ENCODE measurements around the gene MARCHF9. TPM values are rescaled to one million over a fixed set of nuclear protein-coding genes. Genes with fewer than 3 reads are reported as not detected.

Gene MARCHF9
- total RNA-seq, 1 donor from 2014 or later: 13.1 TPM

DNA sequence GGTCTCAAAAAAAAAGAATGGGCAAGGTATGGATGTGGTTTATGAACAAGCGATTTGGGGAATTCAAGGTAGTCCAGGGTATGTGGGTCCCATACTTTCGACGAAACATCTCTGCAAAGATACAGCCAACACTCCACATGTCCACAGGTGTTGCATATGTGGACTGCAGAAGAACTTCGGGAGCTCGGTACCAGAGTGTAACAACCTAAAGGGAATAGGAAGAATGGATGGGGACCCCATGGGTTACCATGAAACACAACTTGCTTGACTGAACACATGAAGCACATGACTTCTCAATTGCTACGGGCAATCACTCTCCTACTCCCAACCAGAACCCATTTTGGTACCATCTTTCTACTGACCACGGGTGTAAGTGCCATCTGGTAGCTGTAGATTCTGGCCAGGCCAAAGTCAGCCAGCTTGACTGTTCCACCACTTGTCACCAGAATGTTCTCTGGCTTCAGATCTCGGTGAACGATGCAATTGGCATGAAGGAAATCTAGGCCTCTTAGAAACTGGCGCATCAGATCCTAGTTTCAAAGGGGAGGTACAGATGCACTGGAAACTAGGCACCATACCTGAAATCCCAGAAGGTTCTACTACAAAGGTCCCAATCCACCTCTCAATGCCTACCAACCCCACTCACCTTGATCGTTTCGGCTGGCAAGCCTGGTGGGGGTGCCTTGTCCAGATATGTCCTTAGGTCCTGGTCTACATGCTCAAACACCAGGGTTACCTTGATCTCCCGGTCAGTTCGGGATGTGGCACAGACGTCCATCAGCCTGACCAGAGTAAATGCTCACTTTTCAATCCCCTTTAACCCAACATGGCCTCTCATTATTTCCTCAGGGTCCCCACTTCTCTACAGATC lies 4.1 kb upstream of the MARCHF9 start:
- intact Hi-C loops (cut with DNase I): no loop called here
- DNase-seq (ENCODE audit: low spot score): no peak

GRCh38 chr12:57751432-57751787 lies 3.5 kb upstream of the MARCHF9 start:
- intact Hi-C loops (cut with DNase I): no loop called here
- DNase-seq (ENCODE audit: low spot score): no peak

DNA sequence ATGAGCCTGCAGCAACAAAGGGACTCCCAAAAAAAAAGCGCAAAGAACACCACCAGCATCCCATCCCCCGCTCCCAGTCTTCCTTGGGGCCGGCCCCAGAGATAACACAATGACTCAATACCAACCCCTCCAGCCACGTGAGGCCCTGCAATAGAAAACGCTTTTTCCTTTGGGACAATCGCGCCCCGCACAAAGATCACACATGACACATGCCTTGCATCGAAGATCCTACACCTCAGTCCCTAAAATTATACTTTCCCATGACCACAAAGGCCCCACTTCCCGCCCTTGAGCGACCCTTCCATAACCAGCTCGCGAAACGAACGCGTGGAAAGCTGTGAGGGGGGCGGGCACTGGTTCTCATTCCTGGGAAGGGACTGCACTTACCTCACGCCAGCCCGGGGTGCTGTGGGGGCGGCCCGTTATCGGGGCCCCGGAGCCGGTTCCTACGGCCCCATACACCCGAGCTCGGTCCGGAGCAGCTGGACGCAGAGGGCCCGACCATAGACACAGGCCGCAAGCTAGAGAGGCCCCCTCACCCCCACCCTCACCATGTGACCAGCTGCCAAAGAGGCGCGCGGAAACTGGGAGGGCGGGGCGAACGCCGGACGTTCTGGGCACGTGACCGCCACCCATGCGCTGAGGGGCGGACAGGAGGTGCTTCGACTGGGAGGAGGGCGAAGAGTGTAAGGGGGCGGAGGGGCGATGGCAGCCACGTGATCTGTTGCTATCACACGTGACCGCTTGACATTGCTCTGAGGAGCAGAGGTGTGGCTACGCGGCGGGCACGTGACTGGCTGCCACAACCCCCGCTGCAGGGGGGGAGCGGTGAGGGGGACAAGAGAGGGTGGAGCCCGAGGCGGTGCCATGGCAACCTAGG lies 2.9 kb upstream of the MARCHF9 start, which contains the start of gene CDK4:
Gene CDK4 (minus strand): TSS at position 523 of the 880 bp plus-strand sequence. CDS start 593 bp downstream, outside the sequence.
- peak; percentile 99 for DNase-seq (ENCODE audit: low spot score)
- intact Hi-C loops (cut with DNase I): loop anchor here (2.0 kb wide), 1 partner anchor 19 kb away; no protein-coding TSS in a partner anchor

DNA sequence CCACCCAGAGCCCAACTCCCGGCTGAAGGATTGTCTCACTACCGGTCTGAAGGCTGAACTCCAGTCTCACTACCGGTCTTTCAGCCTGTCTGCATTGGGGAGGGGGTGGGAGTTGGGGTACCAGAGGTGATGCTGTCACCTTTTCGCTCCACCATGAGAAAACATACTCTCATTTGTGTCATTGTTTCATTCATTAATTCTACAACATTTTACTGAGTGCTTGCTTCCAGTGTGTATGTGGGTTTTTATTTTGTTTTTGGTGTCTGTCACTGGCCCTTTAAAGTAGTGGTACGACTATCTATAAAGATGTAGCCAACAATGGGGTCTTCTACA lies 2.3 kb upstream of the MARCHF9 start:
- DNase-seq (ENCODE audit: low spot score): no peak
- intact Hi-C loops (cut with DNase I): loop anchor here (2.0 kb wide), 1 partner anchor 18 kb away; no protein-coding TSS in a partner anchor

- DNase-seq (ENCODE audit: low spot score): no peak
- intact Hi-C loops (cut with DNase I): loop anchor here (2.0 kb wide), 1 partner anchor 17 kb away; no protein-coding TSS in a partner anchor
These were observed 1.1 kb upstream of the MARCHF9 start for GRCh38 chr12:57753756-57754337.

GRCh38 chr12:57755194-57755453 lies 221 bp downstream of the MARCHF9 start:
- DNase-seq (ENCODE audit: low spot score): no peak
- intact Hi-C loops (cut with DNase I): no loop called here

GRCh38 chr12:57755454-57756372 lies 810 bp downstream of the MARCHF9 start:
- intact Hi-C loops (cut with DNase I): no loop called here
- peak; percentile 76 for DNase-seq (ENCODE audit: low spot score)

DNA sequence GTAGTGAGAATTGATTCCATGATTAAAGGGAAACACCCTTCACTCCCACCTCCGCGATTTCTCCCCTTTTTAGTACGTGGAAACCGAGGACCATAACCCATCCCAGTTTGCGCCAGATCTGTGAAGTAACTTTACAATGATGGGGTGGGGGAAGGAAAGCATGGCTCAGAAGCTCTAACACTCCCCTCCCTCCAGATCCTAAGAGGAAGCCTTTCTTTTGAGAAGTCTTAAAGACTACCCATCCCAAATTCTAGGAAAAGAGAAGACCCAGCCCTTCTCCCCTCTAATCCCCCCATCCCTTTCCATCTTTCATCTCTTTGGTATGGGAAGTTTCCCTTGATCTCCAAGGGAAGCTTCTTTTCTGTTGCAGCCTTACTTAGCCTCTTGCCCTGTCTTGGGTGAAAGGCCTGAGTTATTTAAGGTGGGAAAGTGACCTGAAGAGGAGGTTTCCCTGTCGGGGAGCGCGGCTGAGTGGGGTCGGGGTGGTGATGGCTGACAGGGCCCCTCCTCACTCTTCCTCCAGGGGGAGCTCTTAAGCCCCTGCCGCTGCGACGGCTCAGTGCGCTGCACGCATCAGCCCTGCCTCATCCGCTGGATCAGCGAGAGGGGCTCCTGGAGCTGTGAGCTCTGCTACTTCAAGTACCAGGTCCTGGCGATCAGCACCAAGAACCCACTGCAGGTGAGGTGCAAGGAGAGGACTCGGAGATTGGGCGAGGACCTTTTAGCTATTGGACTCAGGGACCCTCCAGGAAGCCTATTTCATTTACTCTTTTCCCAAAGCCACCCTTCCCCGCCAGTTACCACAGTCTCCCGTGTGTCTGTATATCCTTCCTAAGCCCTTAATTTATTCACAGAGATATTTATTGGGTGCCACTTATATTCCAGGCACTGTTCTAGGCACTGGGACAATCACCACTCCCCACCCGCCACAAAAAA lies 1.8 kb downstream of the MARCHF9 start:
- intact Hi-C loops (cut with DNase I): no loop called here
- no peak for DNase-seq (ENCODE audit: low spot score)

GRCh38 chr12:57757771-57758170 lies 2.9 kb downstream of the MARCHF9 start:
- DNase-seq (ENCODE audit: low spot score): no peak
- intact Hi-C loops (cut with DNase I): no loop called here

DNA sequence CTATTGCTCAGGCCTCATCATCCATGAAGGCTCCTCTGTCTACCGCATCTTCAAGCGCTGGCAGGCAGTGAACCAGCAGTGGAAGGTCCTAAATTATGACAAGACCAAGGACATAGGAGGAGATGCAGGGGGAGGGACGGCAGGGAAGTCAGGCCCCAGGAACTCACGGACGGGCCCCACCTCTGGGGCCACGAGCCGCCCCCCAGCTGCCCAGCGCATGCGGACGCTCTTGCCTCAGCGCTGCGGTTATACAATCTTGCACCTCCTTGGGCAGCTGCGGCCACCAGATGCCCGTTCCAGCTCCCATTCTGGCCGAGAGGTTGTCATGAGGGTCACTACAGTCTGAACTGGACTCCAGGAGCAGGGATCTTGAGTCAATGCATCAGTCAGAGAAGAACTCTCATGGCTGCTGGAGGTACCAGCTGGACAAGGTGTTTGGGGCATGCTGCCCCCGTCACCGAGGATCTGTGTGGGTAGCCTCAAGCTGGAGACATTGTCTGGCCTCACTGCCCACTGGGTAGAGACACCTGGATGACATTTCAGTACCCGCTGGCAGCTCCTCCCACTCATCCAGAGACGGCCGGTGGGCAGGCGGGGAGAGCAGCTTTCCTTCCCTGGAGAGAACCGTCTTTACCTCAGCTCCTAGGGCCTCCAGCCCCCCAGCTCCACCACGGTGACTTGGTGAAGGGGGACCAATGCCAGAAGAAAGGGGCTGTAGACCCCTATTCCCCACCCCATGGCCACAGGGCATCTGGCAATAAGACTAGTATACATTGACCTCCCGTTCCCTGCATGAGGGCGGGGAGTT lies 3.9 kb downstream of the MARCHF9 start:
- DNase-seq (ENCODE audit: low spot score): no peak
- intact Hi-C loops (cut with DNase I): no loop called here

- intact Hi-C loops (cut with DNase I): no loop called here
These were observed 4.6 kb downstream of the MARCHF9 start for GRCh38 chr12:57759360-57759980.

DNA sequence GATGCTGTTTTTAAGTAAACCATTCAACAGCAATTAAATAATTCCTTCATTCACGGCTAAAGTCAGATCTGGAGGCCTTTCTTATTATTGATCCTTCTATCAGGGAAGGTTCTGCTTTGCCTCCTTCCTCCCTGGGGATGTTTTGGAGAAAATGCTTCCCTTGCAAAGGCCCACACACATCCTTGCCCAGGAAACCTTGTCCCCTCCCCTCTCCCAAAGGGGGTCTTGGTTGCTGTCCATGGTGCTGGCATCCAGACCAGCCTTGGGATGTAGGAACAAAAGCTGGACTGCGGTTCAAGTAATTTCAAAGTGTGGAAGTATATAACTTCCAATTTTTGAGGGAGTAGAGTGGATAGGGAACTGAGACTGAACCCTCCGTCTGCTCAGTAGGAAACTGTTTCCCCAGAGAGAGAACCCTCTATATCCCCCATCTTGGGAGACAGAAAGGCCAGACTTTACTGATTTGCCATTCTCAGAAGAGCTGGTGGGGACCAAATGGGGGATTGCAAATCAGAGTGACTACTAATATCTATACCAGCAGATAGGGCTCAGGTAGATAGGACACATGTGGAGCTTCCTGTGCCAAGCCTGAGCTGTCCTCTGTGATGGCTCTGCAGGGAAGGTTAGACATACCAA lies 5.6 kb downstream of the MARCHF9 start:
- intact Hi-C loops (cut with DNase I): no loop called here

More at GRCh38 chr12:57759360-57759980, 4.6 kb downstream of the MARCHF9 start:
- no peak for DNase-seq (ENCODE audit: low spot score)

DNA sequence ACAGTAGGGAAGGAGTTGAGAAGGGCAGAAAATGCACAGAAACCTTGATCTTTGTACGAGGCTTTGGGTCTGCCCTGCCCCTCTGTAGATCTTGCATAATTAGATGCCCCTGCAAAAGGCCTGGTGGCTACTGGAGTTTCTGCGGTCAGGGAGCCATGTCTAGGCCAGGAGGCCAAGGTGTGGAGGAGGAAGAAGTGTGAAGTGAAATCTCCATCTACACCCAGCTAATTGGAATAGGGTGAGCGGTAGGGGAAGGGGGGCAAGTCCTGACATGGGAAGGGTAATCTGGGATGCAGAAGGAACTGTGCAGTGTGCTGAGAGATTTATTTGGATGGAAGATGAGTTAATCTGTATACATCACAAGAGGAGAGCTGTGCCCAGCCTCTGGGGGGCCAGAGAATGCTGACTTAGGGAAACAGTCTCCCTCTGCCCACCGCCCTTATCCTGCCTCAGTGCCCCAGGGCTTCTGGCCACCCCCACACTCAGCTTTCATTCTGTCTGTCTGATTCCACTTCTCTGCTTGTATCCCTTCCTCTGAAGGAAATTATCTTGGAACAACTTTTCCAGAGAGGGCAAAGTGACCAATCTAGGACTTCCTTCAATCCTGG lies 6.6 kb downstream of the MARCHF9 start:
- DNase-seq (ENCODE audit: low spot score): no peak
- intact Hi-C loops (cut with DNase I): no loop called here

More for the DNA sequence above, 5.6 kb downstream of the MARCHF9 start:
- no peak for DNase-seq (ENCODE audit: low spot score)

DNA sequence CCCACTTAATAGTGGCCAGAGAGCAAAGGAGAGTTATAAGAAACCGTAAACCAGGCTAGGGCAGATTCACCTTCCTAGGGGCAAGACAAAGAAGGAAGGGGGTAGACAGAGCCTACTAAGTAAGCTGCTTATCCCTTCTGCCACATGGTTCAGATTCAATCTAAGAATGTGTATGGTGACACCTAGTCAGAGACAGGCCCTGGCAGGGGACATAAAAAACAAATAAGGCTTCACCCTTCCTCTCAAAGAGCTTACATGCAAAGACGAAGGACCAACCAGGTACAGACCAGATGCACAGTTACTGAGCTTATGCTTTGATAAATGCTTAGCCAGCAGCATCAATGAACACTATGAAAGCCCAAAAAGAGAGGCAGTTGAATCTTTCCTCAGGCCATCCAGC lies 7.6 kb downstream of the MARCHF9 start:
- DNase-seq (ENCODE audit: low spot score): no peak
- intact Hi-C loops (cut with DNase I): no loop called here

DNA sequence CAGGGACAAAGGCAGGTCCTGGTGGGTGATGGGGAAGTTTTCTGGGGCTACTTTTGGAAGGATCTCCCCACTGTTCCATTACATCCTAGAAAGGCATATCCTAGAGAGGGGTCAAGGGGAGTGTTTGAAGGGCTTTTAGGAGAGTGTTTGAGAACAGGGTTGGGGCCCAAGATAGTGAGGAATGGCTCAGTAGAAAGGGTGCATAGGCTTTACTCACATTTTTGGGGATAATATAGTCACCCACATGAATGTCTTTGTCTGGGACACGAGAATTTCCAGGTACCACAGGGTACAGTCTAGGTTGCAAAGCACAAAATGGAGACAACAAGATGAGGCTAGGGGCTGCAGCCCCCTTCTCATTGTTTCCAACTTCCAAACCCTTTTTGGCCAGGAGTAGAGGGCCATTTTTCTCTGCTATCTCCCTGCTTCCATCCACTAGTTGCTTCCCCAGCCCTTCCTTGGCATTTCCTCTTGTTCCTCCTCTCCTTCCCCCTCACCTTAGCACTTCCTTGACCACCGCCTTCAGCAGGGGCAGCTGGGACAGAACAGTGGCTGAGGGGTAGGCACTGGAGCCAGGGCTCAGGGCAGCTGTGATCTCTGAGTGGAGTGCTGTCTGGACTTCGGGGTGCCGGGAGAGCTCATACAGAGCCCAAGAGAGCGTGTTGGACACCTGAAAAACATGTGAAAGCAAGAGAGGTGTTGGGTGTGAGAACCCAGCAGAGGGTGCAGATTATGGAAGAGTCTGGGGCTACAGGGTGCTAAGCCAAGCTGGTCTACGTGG lies 9.2 kb downstream of the MARCHF9 start:
- intact Hi-C loops (cut with DNase I): no loop called here

More for the DNA sequence above, 9.2 kb downstream of the MARCHF9 start:
- no peak for DNase-seq (ENCODE audit: low spot score)
